HG02884 (cell line): ENCODE measurements around the gene CHGA.

Experiments
- ATAC-seq: cut with Tn5 transposase; IDR thresholded peaks from one replicate; pipeline ENCODE4 v1.9.1; 2021; ENCODE audit warnings: mild to moderate bottlenecking, moderate library complexity; ENCODE audit not compliant: unreplicated experiment

Gene CHGA

GRCh38 chr14:92976268-92976667 lies 53.3 kb downstream of the CHGA start:
- no peak for ATAC-seq

GRCh38 chr14:92978229-92979021 lies 55.5 kb downstream of the CHGA start:
- no peak for ATAC-seq

- ATAC-seq = no peak
Measured at GRCh38 chr14:92980866-92981265, 57.9 kb downstream of the CHGA start.

- no peak for ATAC-seq
Measured at GRCh38 chr14:92981726-92982125, 58.8 kb downstream of the CHGA start.

GRCh38 chr14:92982956-92983355 lies 60.0 kb downstream of the CHGA start:
- no peak for ATAC-seq

GRCh38 chr14:92984082-92984788 lies 61.3 kb downstream of the CHGA start:
- no peak for ATAC-seq
